Stimulated activated CD8-positive, alpha-beta memory T cell treated with anti-CD3 and anti-CD28 coated beads, Interleukin-7, amount 100 ng/mL, for 24 hours (primary cell): Measurements from ENCODE around the gene CLOCK.

ENCODE experiments used
- DNase-seq: peaks from one replicate; pipeline ENCODE4 v3.0.0-alpha.2; 2020; ENCODE audit warnings: low read depth

CLOCK gene

DNA sequence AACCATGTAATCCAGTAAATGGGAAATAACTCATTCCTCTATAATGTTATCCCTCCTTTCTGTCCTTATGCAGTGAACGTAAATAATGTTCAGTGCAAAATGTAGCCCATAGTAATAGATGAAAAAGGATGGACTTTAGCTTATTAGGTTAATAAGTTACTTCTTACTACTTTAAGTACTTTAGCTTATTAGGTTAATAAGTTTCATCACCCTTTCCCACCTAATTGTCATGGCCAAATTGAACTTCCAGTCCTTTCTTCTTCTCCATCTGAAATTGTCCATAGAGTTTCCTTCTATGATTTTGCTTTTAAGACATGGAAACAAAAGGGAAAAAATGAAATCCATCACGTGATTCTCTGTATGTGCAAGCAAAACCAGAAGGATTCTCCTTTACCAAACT lies 166.1 kb downstream of the CLOCK start:
- DNase-seq, result no peak

DNA sequence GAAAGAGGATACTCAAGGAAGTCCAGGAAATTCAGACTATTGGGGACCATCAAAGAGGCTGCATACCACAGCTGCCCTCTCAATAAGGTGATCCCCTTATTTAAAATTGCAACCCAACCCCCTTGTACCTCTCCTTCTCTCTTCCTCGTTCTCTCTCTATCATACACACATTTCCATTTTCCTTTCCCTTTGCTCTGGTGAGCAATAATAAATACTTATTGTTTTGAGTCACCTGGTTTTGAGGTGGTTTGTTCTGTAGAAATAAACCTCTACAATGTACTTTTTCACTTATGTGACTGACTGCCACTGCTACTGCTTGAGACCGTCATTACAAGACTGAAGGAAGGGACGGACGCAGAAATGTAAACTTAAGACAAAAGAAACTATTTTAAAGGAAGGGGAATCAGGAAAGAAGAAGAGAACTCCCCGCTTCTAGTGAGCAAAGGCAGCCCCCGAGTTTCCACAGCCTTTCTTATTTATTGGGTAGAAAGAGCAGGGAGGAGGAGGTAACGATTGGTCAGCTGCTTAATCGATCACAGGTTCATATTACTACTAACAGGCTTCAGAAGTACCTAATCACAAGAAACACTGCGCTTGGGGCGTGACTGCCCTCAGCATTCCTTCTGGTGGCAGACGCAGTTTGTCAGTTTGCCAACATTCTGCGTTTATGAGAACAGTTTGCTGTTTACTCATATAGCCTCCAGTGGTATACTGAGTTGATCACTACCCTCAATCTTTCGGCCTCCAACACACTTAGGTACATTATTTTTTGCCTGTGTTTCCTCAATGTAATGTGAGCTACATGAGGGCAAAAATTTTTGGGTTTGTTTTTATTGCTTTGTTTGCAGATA lies 167.9 kb downstream of the CLOCK start:
- no peak for DNase-seq
